Body of pancreas (tissue), 4 donors: ENCODE results near the gene MELTF. TPM values are rescaled to one million over a fixed set of nuclear protein-coding genes. Genes with fewer than 3 reads are reported as not detected.
A peak's percentile ranks its signal among the peaks of the same experiment; 100 is the strongest.

ENCODE experiments used
- ATAC-seq: fragments of 150-250 bp; one replicate; pipeline ENCODE4 v1.9.1; 2016
- DNase-seq, 4 donors: peaks; one replicate each; pipeline ENCODE4 v3.0.0-alpha.2; 2019
- H3K27ac ChIP-seq, 4 donors: fragments of 200-600 bp; sonication (generic); 1 replicate in 3 of 4; 2 replicates in 1 of 4; pipeline versions ENCODE4 v1.5.1 to v1.6.1; 2016 to 2019; ENCODE audit warnings: mild to moderate bottlenecking in 1 of 4, mixed read lengths in 1 of 4, moderate library complexity in 1 of 4
- H3K27me3 ChIP-seq, 2 donors: fragments of 200-600 bp; sonication (generic); one replicate each; pipeline ENCODE4 v1.6.0; 2016; ENCODE audit warnings: mild to moderate bottlenecking in 1 of 2
- H3K36me3 ChIP-seq, 2 donors: fragments of 200-600 bp; sonication (generic); replicated peaks in 1 of 2; 2 replicates each; pipeline ENCODE4 v1.5.1; 2016; ENCODE audit warnings: low read depth in 2 of 2; ENCODE audit not compliant: insufficient read depth in 1 of 2
- H3K4me1 ChIP-seq: fragments of 200-600 bp; sonication (generic); one replicate; pipeline ENCODE4 v1.6.0; 2016
- H3K4me3 ChIP-seq, 2 donors: fragments of 200-600 bp; sonication (generic); 1 replicate in 1 of 2; 2 replicates in 1 of 2; pipeline ENCODE4 v1.5.1; 2016 to 2019
- H3K9me3 ChIP-seq, 3 donors: fragments of 200-600 bp; sonication (generic); 1 replicate in 2 of 3; 2 replicates in 1 of 3; pipeline ENCODE4 v1.5.1; 2016
- POLR2A ChIP-seq, 3 donors: fragments of 450-650 bp; IDR thresholded peaks; one replicate each; pipeline ENCODE4 v1.6.1; 2016; ENCODE audit warnings: antibody characterized with exemption in 3 of 3, mild to moderate bottlenecking in 2 of 3
- WGBS, 2 donors: methylation state at CpG; one replicate each; pipeline ENCODE4 v1.1.5; 2017; 5-methylcytosine and 5-hydroxymethylcytosine counted together
- intact Hi-C: fragments of 100-400 bp; cut with DNase I; formaldehyde crosslinking; loops from one replicate; pipeline ENCODE4 v1.15.1; 2023
- total RNA-seq, 2 donors: library from RNA; depleted of rRNA; stranded (reverse); fragments of >200 nt; gene quantifications; one replicate each; pipeline ENCODE4 v1.1.0, GENCODE V29; 2016
- TF ChIP-seq, protein P1 (sequence below), 7 experiments: fragments of 450-650 bp in 4 of 7; fragments of 200-600 bp in 3 of 7; sonication (generic) in 3 of 7; IDR thresholded peaks; one replicate each; pipeline ENCODE4 v1.5.1; 2016 to 2019; ENCODE audit warnings: antibody characterized with exemption in 7 of 7

Gene MELTF
- total RNA-seq, 2 donors from 2014 or later, result 4.9 to 6.6 TPM

DNA sequence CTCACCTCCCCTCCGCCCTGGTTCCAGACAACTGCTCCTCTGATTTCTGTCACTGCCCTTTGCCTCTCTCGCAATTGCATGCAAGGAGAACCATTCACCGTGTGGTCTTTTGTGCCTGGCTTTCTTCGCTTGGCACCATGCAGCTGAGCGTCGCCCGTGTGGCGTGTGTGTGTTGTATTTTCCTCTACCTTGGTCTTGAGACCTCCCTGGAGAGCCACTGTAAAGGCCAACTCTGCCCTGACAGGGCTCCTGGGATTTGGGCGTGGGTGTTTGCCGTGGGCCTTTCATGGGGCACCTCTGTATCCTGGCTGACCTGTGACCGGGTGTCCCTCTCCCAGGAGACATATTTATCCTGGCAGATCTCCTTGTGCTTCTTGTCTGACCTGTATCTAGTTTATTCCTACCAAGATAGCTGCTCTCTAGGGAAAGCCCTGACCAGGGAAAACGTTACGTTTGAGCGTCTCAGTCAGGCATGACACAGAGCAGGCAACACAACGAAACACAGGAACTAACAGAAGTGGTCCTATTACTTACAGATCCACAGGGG, 59.0 kb downstream of the MELTF start:
- Histone ChIP-seq H3K36me3 (no peaks in the 10 kb centered on the region), H3K4me1 (peaks cover 17% of the 10 kb centered on the region), H3K27me3 (no peaks in the 10 kb centered on the region), H3K27ac (no peak overlapping the region), H3K4me3 (no peak overlapping the region), H3K9me3 (no peaks in the 10 kb centered on the region)
- no peak for DNase-seq
- ATAC-seq, result no peak
- intact Hi-C loops, result no loop called here
- TF ChIP-seq, protein P1, sequence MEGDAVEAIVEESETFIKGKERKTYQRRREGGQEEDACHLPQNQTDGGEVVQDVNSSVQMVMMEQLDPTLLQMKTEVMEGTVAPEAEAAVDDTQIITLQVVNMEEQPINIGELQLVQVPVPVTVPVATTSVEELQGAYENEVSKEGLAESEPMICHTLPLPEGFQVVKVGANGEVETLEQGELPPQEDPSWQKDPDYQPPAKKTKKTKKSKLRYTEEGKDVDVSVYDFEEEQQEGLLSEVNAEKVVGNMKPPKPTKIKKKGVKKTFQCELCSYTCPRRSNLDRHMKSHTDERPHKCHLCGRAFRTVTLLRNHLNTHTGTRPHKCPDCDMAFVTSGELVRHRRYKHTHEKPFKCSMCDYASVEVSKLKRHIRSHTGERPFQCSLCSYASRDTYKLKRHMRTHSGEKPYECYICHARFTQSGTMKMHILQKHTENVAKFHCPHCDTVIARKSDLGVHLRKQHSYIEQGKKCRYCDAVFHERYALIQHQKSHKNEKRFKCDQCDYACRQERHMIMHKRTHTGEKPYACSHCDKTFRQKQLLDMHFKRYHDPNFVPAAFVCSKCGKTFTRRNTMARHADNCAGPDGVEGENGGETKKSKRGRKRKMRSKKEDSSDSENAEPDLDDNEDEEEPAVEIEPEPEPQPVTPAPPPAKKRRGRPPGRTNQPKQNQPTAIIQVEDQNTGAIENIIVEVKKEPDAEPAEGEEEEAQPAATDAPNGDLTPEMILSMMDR (IDR thresholded peaks at IDR 0.05), result no peak
- 77 to 81% methylated on average over 15 of the region's 15 CpGs for WGBS, 2 donors

DNA sequence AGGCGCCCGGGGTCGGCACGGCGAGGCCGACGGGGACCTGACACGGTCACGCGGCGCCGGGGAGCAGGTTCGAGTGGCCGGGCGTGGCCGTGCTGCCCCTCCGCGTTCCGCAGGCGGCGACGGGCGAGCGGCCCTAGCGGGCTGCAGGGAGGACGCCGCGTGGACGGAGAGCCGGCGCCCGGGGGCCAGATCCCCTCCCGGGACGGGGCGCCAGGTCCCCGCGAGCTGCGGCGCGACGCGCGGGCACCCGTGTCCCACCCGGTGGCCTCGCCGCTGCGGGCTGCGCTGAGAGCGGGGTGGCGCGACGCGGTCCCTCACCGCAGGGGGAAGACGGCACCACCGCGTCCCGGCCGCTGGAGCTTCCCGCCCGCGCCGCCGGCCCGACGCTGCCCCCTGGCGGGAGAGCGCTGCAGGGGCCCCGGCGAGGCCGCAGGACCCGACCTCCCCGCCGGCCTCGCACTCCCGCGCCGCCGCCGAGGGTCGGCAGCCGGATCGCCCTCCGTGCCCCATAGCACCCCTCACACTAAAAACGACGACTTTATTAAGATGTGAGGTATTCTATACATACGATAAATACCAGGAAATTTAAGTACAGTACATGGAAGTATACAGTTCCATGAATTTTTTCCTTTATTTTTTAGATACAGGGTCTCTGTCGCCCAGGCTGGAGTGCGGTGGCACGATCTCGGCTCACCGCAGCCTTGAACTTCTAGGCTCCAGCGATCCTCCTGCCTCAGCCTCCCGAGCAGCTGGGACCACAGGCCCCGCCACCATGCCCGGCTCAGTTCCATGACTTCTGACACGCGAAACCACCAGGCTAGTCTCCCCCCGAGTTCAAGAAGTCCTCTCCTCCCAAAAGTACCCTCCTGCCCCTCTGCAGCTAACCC, 59.7 kb downstream of the MELTF start:
- H3K27me3 ChIP-seq, result no peaks in the 10 kb centered on the region
- H3K9me3 ChIP-seq, result no peaks in the 10 kb centered on the region
- no peak for TF ChIP-seq POLR2A (IDR thresholded peaks at IDR 0.05)
- TF ChIP-seq, protein P1 (IDR thresholded peaks at IDR 0.05), result peak; percentile 16 to 98 (median 89)
- no peaks in the 10 kb centered on the region for H3K36me3 ChIP-seq
- DNase-seq (peak; percentile 43 to 68 (median 62)), ATAC-seq (peak; percentile 86)
- intact Hi-C loops, result no loop called here
- peaks cover 17% of the 10 kb centered on the region for H3K4me1 ChIP-seq
- H3K4me3 ChIP-seq, result peak overlapping the region; percentile 56 to 65
- H3K27ac ChIP-seq, result peak overlapping the region in 3 of 4 donors; percentile 34 to 71 (median 40)
- WGBS, 2 donors, result 8 to 20% methylated on average over 37 to 74 of the region's 100 CpGs

DNA sequence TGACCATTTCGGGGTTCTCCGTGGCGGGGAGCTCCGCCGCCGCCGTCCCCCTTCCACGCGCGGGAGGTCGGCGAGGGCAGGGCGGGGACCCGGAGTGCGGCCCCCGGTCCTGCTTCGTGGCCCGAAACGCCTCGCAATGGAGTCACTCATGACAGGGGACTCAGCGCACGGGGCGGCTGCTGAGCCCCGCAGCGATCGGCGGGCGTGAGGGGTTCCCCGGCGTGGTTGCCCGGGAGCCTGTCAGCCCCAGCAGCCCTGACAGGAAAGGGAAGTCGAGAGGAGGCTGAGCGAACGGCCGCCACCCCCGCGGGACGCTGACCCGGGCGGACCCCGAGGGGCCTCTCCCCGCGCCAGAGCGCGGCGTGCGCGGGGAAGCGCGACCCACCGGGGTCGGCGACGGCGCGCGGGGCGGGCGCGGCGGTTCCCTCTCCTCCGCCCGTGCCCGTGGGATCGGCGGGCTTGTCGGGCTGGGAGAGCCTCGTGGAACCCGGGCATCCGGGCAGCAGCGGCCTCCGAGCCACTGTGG, 60.4 kb downstream of the MELTF start:
- ATAC-seq, result peak; percentile 36
- intact Hi-C loops, result no loop called here

DNA sequence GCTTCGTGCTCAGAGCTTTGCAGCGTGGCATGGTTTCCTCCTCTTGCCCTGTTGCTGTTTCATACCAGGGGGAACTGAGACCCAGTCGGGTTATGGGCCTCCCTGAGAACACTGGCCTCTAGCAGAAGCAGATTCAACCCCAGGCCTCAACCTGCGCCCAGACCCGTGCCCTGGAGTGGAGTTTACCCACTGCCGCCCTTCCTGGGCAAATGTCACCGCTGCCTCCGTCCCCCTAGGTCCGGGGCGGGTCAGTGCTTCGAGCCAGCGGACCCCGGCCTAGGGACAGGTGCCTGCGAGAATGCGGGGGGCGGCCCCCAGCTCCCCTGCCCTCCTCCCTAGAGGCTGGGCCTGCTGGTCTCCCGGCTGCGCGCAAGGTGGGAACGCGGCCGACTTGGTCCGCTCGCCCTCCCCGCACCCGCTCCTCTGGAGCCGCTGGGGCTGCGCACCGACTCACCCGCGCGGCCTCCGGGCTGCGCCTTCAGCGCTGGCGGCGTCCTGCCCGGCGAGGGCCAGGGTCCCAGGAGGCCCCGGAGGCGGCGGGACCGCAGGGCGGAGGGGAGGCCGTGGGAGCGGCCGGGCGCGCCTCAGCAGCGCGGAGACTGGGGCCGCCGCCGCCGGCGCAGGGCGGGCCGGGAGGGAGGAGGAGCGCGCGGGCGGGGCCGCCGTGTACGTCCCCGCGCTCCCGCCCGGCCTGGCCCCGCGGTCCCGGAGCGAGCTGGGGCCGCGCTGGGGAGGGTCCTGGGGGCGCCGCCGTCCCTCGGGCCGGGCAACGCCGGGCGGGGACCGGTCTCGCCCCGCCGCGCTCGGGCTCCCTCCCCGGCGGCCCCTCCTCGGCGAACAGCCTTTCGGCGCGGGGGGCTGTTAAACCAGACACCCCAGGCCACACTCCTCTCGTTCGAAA, 61.1 kb downstream of the MELTF start, which contains the start of gene PIGZ:
TSS of gene PIGZ (minus strand) at position 601 of the 901 bp plus-strand sequence. CDS start 16,802 bp downstream, outside the sequence.
- Histone ChIP-seq H3K36me3 (no peaks in the 10 kb centered on the region), H3K4me3 (peak within 1 kb of the TSS; percentile 56 to 76), H3K27me3 (no peaks in the 10 kb centered on the region), H3K27ac (peak within 1 kb of the TSS in 3 of 4 donors; percentile 34 to 71 (median 40)), H3K9me3 (no peaks in the 10 kb centered on the region), H3K4me1 (peaks cover 17% of the 10 kb centered on the region)
- 2% methylated on average over 89 of the region's 98 CpGs; no CpG with 5 or more reads in 1 of the 2 donors for WGBS, 2 donors
- intact Hi-C loops, result no loop called here
- peak in 3 of 4 donors; percentile 36 to 58 (median 47) for DNase-seq
- ATAC-seq, result peak; percentile 82
- TF ChIP-seq, protein P1 (IDR thresholded peaks at IDR 0.05), result no peak
- no peak for TF ChIP-seq POLR2A (IDR thresholded peaks at IDR 0.05)

More for the DNA sequence above, 60.4 kb downstream of the MELTF start:
- Histone ChIP-seq H3K36me3 (no peaks in the 10 kb centered on the region), H3K4me3 (peak overlapping the region; percentile 56 to 65), H3K4me1 (peaks cover 17% of the 10 kb centered on the region), H3K27ac (peak overlapping the region in 3 of 4 donors; percentile 34 to 71 (median 40)), H3K27me3 (no peaks in the 10 kb centered on the region), H3K9me3 (no peaks in the 10 kb centered on the region)
- TF ChIP-seq, protein P1 (IDR thresholded peaks at IDR 0.05), result no peak
- TF ChIP-seq POLR2A (IDR thresholded peaks at IDR 0.05), result no peak
- peak in 1 of 4 donors; percentile 22 for DNase-seq
- WGBS, 2 donors, result 0% methylated on average over 61 of the region's 72 CpGs; no CpG with 5 or more reads in 1 of the 2 donors
